GM19467 (cell line): ENCODE measurements around the gene NEDD9.

ENCODE experiments used
- ATAC-seq: cut with Tn5 transposase; IDR thresholded peaks from one replicate; pipeline ENCODE4 v1.9.1; 2021; ENCODE audit warnings: mild to moderate bottlenecking, moderate library complexity; ENCODE audit not compliant: unreplicated experiment

The NEDD9 gene

GRCh38 chr6:11260249-11261038 is 28.0 kb upstream of the NEDD9 start:
- no peak for ATAC-seq

- no peak for ATAC-seq
Observed at GRCh38 chr6:11258260-11259237, 26.1 kb upstream of the NEDD9 start.

GRCh38 chr6:11255610-11256009 is 23.1 kb upstream of the NEDD9 start:
- ATAC-seq, result no peak

- ATAC-seq, result no peak
Observed at GRCh38 chr6:11253594-11253993, 21.1 kb upstream of the NEDD9 start.

GRCh38 chr6:11251553-11252360 is 19.3 kb upstream of the NEDD9 start:
- ATAC-seq, result no peak

GRCh38 chr6:11250108-11250507 is 17.6 kb upstream of the NEDD9 start:
- no peak for ATAC-seq

GRCh38 chr6:11248974-11249761 is 16.7 kb upstream of the NEDD9 start:
- ATAC-seq, result no peak

GRCh38 chr6:11246722-11247121 is 14.3 kb upstream of the NEDD9 start:
- ATAC-seq, result no peak

GRCh38 chr6:11245381-11246256 is 13.2 kb upstream of the NEDD9 start:
- no peak for ATAC-seq

- no peak for ATAC-seq
Observed at GRCh38 chr6:11244387-11245126, 12.1 kb upstream of the NEDD9 start.

- no peak for ATAC-seq
Observed at GRCh38 chr6:11243861-11244260, 11.4 kb upstream of the NEDD9 start.

- no peak for ATAC-seq
Observed at GRCh38 chr6:11242711-11243110, 10.2 kb upstream of the NEDD9 start.

GRCh38 chr6:11241793-11242201 is 9.3 kb upstream of the NEDD9 start:
- no peak for ATAC-seq

- ATAC-seq, result no peak
Observed at GRCh38 chr6:11241154-11241792, 8.8 kb upstream of the NEDD9 start.

- no peak for ATAC-seq
Observed at GRCh38 chr6:11237956-11238355, 5.5 kb upstream of the NEDD9 start.

GRCh38 chr6:11237428-11237827 is 5.0 kb upstream of the NEDD9 start:
- ATAC-seq, result no peak

GRCh38 chr6:11236915-11237314 is 4.4 kb upstream of the NEDD9 start:
- no peak for ATAC-seq
